Peyer's patch (tissue), 4 donors: ENCODE data around the gene FAM98B.

Experiments
- POLR2A ChIP-seq, 2 donors: fragments of 450-650 bp; IDR thresholded peaks; one replicate each; pipeline ENCODE4 v1.5.1; 2017; ENCODE audit warnings: antibody characterized with exemption in 2 of 2, mild to moderate bottlenecking in 2 of 2, moderate library complexity in 2 of 2
- TF ChIP-seq, protein P1 (sequence below), 6 experiments: fragments of 450-650 bp in 4 of 6; fragments of 200-600 bp in 2 of 6; sonication (generic) in 1 of 6; IDR thresholded peaks; one replicate each; pipeline ENCODE4 v1.5.1; 2017 to 2019; ENCODE audit warnings: antibody characterized with exemption in 6 of 6, mild to moderate bottlenecking in 3 of 6, moderate library complexity in 1 of 6

DNA sequence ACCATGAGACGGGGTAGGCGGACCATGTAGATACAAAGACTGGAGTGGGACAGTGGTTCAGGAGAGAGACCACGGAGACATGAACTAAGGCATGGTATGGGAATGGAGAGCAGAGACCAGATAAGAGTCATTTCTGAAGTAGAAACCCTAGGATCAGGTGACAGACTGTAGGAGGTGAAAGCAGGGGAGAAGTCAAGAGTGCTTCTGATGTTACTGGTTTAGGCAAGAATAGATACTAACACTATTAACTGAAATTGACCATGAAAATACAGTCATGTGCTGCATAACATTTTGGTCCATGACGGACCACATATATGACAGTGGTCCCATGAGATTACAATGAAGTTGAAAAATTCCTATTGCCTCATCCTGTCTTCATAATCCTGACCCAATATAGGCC lies 69.0 kb downstream of the FAM98B start:
- TF ChIP-seq, protein P1, sequence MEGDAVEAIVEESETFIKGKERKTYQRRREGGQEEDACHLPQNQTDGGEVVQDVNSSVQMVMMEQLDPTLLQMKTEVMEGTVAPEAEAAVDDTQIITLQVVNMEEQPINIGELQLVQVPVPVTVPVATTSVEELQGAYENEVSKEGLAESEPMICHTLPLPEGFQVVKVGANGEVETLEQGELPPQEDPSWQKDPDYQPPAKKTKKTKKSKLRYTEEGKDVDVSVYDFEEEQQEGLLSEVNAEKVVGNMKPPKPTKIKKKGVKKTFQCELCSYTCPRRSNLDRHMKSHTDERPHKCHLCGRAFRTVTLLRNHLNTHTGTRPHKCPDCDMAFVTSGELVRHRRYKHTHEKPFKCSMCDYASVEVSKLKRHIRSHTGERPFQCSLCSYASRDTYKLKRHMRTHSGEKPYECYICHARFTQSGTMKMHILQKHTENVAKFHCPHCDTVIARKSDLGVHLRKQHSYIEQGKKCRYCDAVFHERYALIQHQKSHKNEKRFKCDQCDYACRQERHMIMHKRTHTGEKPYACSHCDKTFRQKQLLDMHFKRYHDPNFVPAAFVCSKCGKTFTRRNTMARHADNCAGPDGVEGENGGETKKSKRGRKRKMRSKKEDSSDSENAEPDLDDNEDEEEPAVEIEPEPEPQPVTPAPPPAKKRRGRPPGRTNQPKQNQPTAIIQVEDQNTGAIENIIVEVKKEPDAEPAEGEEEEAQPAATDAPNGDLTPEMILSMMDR (IDR thresholded peaks at IDR 0.05) = no peak
- no peak for TF ChIP-seq POLR2A (IDR thresholded peaks at IDR 0.05)
